GM23338 (cell line): ENCODE data around the gene ANKRD44. TPM values are rescaled to one million over a fixed set of nuclear protein-coding genes. Genes with fewer than 3 reads are reported as not detected.

Experiments
- ATAC-seq: fragments of 200-7000 bp; cut with Tn5 transposase; 3 replicates; pipeline ENCODE4 v1.9.1; 2020
- DNase-seq: peaks from one replicate; pipeline ENCODE4 v3.0.0-alpha.2; 2015; ENCODE audit warnings: low spot score
- H2AFZ ChIP-seq: fragments of 200-600 bp; sonication (generic); 2 replicates; pipeline ENCODE4 v1.8.0; 2016; ENCODE audit warnings: antibody characterized with exemption, mild to moderate bottlenecking, moderate library complexity
- H3F3A ChIP-seq: fragments of 200-600 bp; sonication (generic); replicated peaks from 2 replicates; pipeline ENCODE4 v1.8.0; 2017; ENCODE audit warnings: antibody characterized with exemption, mixed run types, low read depth
- H3K27ac ChIP-seq: fragments of 200-600 bp; sonication (generic); 2 replicates; pipeline ENCODE4 v1.6.1; 2016; ENCODE audit warnings: low read depth
- H3K27me3 ChIP-seq: fragments of 200-600 bp; sonication (generic); 2 replicates; pipeline ENCODE4 v1.8.0; 2016; ENCODE audit warnings: mild to moderate bottlenecking, mixed run types, moderate library complexity; ENCODE audit not compliant: insufficient read depth
- H3K36me3 ChIP-seq: fragments of 200-600 bp; sonication (generic); 2 replicates; pipeline ENCODE4 v1.8.0; 2016; ENCODE audit warnings: mild to moderate bottlenecking; ENCODE audit not compliant: insufficient read depth
- H3K4me1 ChIP-seq: fragments of 200-600 bp; sonication (generic); 2 replicates; pipeline ENCODE4 v1.8.0; 2016; ENCODE audit warnings: mild to moderate bottlenecking, moderate library complexity; ENCODE audit not compliant: insufficient read depth
- H3K4me2 ChIP-seq: fragments of 200-600 bp; sonication (generic); 2 replicates; pipeline ENCODE4 v1.7.1; 2017; ENCODE audit warnings: mixed run types
- H3K4me3 ChIP-seq: fragments of 200-600 bp; sonication (generic); 2 replicates; pipeline ENCODE4 v1.6.1; 2016; ENCODE audit warnings: mixed run types
- H3K79me2 ChIP-seq: fragments of 200-600 bp; sonication (generic); replicated peaks from 2 replicates; pipeline ENCODE4 v1.8.0; 2017; ENCODE audit warnings: mild to moderate bottlenecking; ENCODE audit not compliant: insufficient read depth
- H3K9me2 ChIP-seq: fragments of 200-600 bp; sonication (generic); 2 replicates; pipeline ENCODE4 v1.8.0; 2017; ENCODE audit not compliant: insufficient read depth
- H4K20me1 ChIP-seq: fragments of 200-600 bp; sonication (generic); replicated peaks from 2 replicates; pipeline ENCODE4 v1.8.0; 2017; ENCODE audit warnings: mild to moderate bottlenecking; ENCODE audit not compliant: insufficient read depth
- H3K27ac Mint-ChIP-seq: 2 replicates; pipeline ENCODE4 v1.8.0; 2020; ENCODE audit warnings: inconsistent platforms, mild to moderate bottlenecking, moderate library complexity, mixed read lengths
- H3K27me3 Mint-ChIP-seq: 3 replicates; pipeline ENCODE4 v1.8.0; 2022; ENCODE audit warnings: low read depth, mild to moderate bottlenecking, moderate library complexity, mixed read lengths, inconsistent platforms; ENCODE audit not compliant: insufficient read depth, poor library complexity
- H3K36me3 Mint-ChIP-seq: 3 replicates; pipeline ENCODE4 v1.8.0; 2021; ENCODE audit warnings: low read depth, mild to moderate bottlenecking, inconsistent platforms, moderate library complexity, mixed read lengths
- H3K4me1 Mint-ChIP-seq: 3 replicates; pipeline ENCODE4 v1.8.0; 2020; ENCODE audit warnings: mild to moderate bottlenecking, inconsistent platforms, mixed read lengths
- H3K4me3 Mint-ChIP-seq: 3 replicates; pipeline ENCODE4 v1.8.0; 2021; ENCODE audit warnings: moderate library complexity, mild to moderate bottlenecking, inconsistent platforms, mixed read lengths
- H3K9me3 Mint-ChIP-seq: 3 replicates; pipeline ENCODE4 v1.8.0; 2020; ENCODE audit warnings: moderate library complexity, mild to moderate bottlenecking, inconsistent platforms, mixed read lengths
- CTCF ChIP-seq, 2 experiments: fragments of 200-600 bp in 1 of 2; sonication (generic) in 1 of 2; conservative IDR thresholded peaks; 2 replicates each; pipeline versions ENCODE4 v1.5.1 to v1.6.1; 2016 to 2017; ENCODE audit warnings: antibody characterized with exemption in 2 of 2, low read depth in 2 of 2, mild to moderate bottlenecking in 2 of 2, moderate library complexity in 1 of 2
- EZH2 ChIP-seq: fragments of 200-600 bp; sonication (generic); IDR thresholded peaks from one replicate; pipeline ENCODE4 v1.8.0; 2017; ENCODE audit warnings: antibody characterized with exemption, mild to moderate bottlenecking, low read depth; ENCODE audit not compliant: unreplicated experiment
- EZH2phosphoT487 ChIP-seq: fragments of 200-600 bp; sonication (generic); IDR thresholded peaks from one replicate; pipeline ENCODE4 v1.8.1; 2018; ENCODE audit warnings: antibody characterized with exemption; ENCODE audit not compliant: unreplicated experiment
- JUNB ChIP-seq: IDR thresholded peaks from one replicate; pipeline ENCODE4 v1.6.1; 2016; ENCODE audit warnings: antibody characterized with exemption; ENCODE audit not compliant: unreplicated experiment
- NANOG ChIP-seq: IDR thresholded peaks from 2 replicates; pipeline ENCODE4 v1.6.1; 2016; ENCODE audit warnings: antibody characterized with exemption, borderline replicate concordance
- POLR2AphosphoS5 ChIP-seq: IDR thresholded peaks from 2 replicates; pipeline ENCODE4 v1.6.1; 2016; ENCODE audit warnings: antibody characterized with exemption, low read depth
- REST ChIP-seq: IDR thresholded peaks from one replicate; pipeline ENCODE4 v1.6.1; 2018; ENCODE audit warnings: antibody characterized with exemption; ENCODE audit not compliant: unreplicated experiment
- ZNF114 ChIP-seq: fragments of 250-450 bp; sonication (Bioruptor Pico); IDR thresholded peaks from 2 replicates; pipeline ENCODE4 v1.5.0; 2020; ENCODE audit warnings: mild to moderate bottlenecking, moderate library complexity
- polyA plus RNA-seq: library from polyadenylated mRNA; unstranded; fragments of >200 nt; fragmentation: Nextera tagmentation; extraction: Ambion mirVana; gene quantifications from 2 replicates; pipeline ENCODE4 v1.2.1, GENCODE V29; 2016
- total RNA-seq: library from RNA; depleted of rRNA; stranded (reverse); fragments of >200 nt; shearing (Covaris generic); gene quantifications from 2 replicates; pipeline ENCODE4 v1.2.3, GENCODE V29; 2014

Gene ANKRD44
- total and polyA plus RNA-seq, 2 experiments from 2014 or later: 0.44 to 0.56 TPM

GRCh38 chr2:197280015-197280702, 30.4 kb downstream of the ANKRD44 start (continued):
- TF ChIP-seq CTCF (conservative IDR thresholded peaks at IDR 0.05; ENCODE audit: low read depth in 2 of 2) (no peak), NANOG (no peak), ZNF114 (CRISPR knock-in tag) (no peak), EZH2 (no peak), POLR2AphosphoS5 (no peak)

- H3K4me3 Mint-ChIP-seq: no peak overlapping the region
- DNase-seq (no peak), ATAC-seq (no peak)
- no peaks in the 10 kb centered on the region for H3F3A ChIP-seq
- no peak overlapping the region for H3K4me3 ChIP-seq
- no peaks in the 10 kb centered on the region for H3K9me3 Mint-ChIP-seq
- TF ChIP-seq REST: no peak
- TF ChIP-seq EZH2: no peak
- no peak for TF ChIP-seq JUNB
- TF ChIP-seq EZH2phosphoT487: no peak
- no peaks in the 10 kb centered on the region for H3K4me1 ChIP-seq
- no peak overlapping the region for H3K4me2 ChIP-seq
- H3K4me1 Mint-ChIP-seq: peaks cover 4% of the 10 kb centered on the region; the same call in 1 of the 3 replicates
- H3K27ac Mint-ChIP-seq: 0 out of 2 replicates have a peak overlapping the region, but pooled peaks have one; percentile 1
- no peaks in the 10 kb centered on the region for H3K9me2 ChIP-seq
- H3K36me3 ChIP-seq: no peaks in the 10 kb centered on the region
- H3K36me3 Mint-ChIP-seq: no peaks in the 10 kb centered on the region
- peaks cover 3% of the 10 kb centered on the region for H3K27me3 Mint-ChIP-seq
- no peaks in the 10 kb centered on the region for H4K20me1 ChIP-seq
- H3K27me3 ChIP-seq: no peaks in the 10 kb centered on the region
- 0 out of 2 replicates have a peak overlapping the region, but pooled peaks have one; percentile 16 for H2AFZ ChIP-seq
- H3K79me2 ChIP-seq: no peaks in the 10 kb centered on the region
- no peak overlapping the region for H3K27ac ChIP-seq
Observed at GRCh38 chr2:197278799-197279763, 31.5 kb downstream of the ANKRD44 start.
